K562 (cell line): Measurements from ENCODE around the gene DOCK6. TPM values are rescaled to one million over a fixed set of nuclear protein-coding genes. Genes with fewer than 3 reads are reported as not detected.

Source experiments
- CREM ChIP-seq: IDR thresholded peaks from 2 replicates; pipeline ENCODE4 v1.6.1; 2014; ENCODE audit warnings: antibody characterized with exemption, low read depth
- FIP1L1 ChIP-seq: fragments of 200-400 bp; formaldehyde crosslinking; IDR thresholded peaks from 2 replicates; pipeline ENCODE4 v1.6.1; 2018; ENCODE audit warnings: mild to moderate bottlenecking, low read depth, low read length; ENCODE audit not compliant: poor library complexity, severe bottlenecking
- FOSL1 ChIP-seq: fragments of 200-800 bp; sonication (Bioruptor generic); conservative IDR thresholded peaks from 2 replicates; pipeline ENCODE4 v1.6.1; 2016; ENCODE audit warnings: missing genetic modification characterization, missing compliant biosample characterization
- FOXM1 ChIP-seq, 2 experiments: fragments of 450-650 bp in 1 of 2; sonication (generic) in 1 of 2; formaldehyde crosslinking in 1 of 2; IDR thresholded peaks; 2 replicates each; pipeline versions ENCODE4 v1.6.1 to v1.9.0; 2017 to 2022; ENCODE audit warnings: low read depth in 2 of 2, mild to moderate bottlenecking in 2 of 2, missing genetic modification reagents in 1 of 2, moderate library complexity in 1 of 2
- HNRNPLL ChIP-seq: fragments of 200-400 bp; formaldehyde crosslinking; IDR thresholded peaks from 2 replicates; pipeline ENCODE4 v1.6.1; 2017; ENCODE audit warnings: low read length, low read depth, mild to moderate bottlenecking; ENCODE audit not compliant: poor library complexity, severe bottlenecking
- MEF2A ChIP-seq: IDR thresholded peaks from 2 replicates; pipeline ENCODE4 v1.6.1; 2011; ENCODE audit warnings: low read depth, mild to moderate bottlenecking, low read length, moderate library complexity; ENCODE audit not compliant: control insufficient read depth
- MIER1 ChIP-seq: fragments of 450-650 bp; IDR thresholded peaks from 2 replicates; pipeline ENCODE4 v1.6.1; 2016; ENCODE audit warnings: antibody characterized with exemption, mild to moderate bottlenecking, low read depth
- PHF20 ChIP-seq: fragments of 450-650 bp; IDR thresholded peaks from 2 replicates; pipeline ENCODE4 v1.6.1; 2018; ENCODE audit not compliant: partially characterized antibody
- SMAD3 ChIP-seq: fragments of 450-650 bp; formaldehyde crosslinking; conservative IDR thresholded peaks from 2 replicates; pipeline ENCODE4 v1.4.0; 2020; ENCODE audit warnings: mild to moderate bottlenecking
- SP2 ChIP-seq: IDR thresholded peaks from 2 replicates; pipeline ENCODE4 v1.6.1; 2011; ENCODE audit warnings: mild to moderate bottlenecking, low read depth, low read length, moderate library complexity; ENCODE audit not compliant: poor library complexity, severe bottlenecking; ENCODE audit errors: extremely low read depth
- TAF15 ChIP-seq: fragments of 200-400 bp; formaldehyde crosslinking; IDR thresholded peaks from 2 replicates; pipeline ENCODE4 v1.6.1; 2017; ENCODE audit warnings: mild to moderate bottlenecking, low read depth, low read length, moderate library complexity
- TCFL5 ChIP-seq: fragments of 250-450 bp; sonication (Bioruptor Pico); conservative IDR thresholded peaks from 2 replicates; pipeline ENCODE4 v1.6.1; 2021; ENCODE audit warnings: mild to moderate bottlenecking, moderate library complexity, matching md5 sums
- ZNF197 ChIP-seq: fragments of 200-800 bp; sonication (Bioruptor generic); IDR thresholded peaks from 2 replicates; pipeline ENCODE4 v1.6.1; 2016; ENCODE audit warnings: low read depth, missing genetic modification characterization, missing compliant biosample characterization
- polyA plus RNA-seq, 8 experiments: library from polyadenylated mRNA; depleted of rRNA in 4 of 8; stranded (reverse) in 5 of 8; unstranded in 3 of 8; fragments of >200 nt; fragmentation: Nextera tagmentation in 2 of 8; fragmentation: Illumina TruSeq in 1 of 8; extraction: Ambion mirVana in 2 of 8; extraction: Trizol in 1 of 8; gene quantifications; 2 replicates each; pipeline versions ENCODE4 v1.2.1 to v1.2.3, GENCODE V29; 2011 to 2014; ENCODE audit warnings: inconsistent platforms in 1 of 8, missing spikeins in 1 of 8
- total RNA-seq, 7 experiments: library from RNA; depleted of rRNA in 6 of 7; stranded (reverse); fragments of >200 nt in 6 of 7; fragmentation: Illumina TruSeq in 2 of 7; extraction: Trizol in 2 of 7; gene quantifications; 2 replicates each; pipeline versions ENCODE4 v1.2.1 to v1.2.3, GENCODE V29; 2011 to 2021; ENCODE audit warnings: low replicate concordance in 1 of 7
- TF ChIP-seq, protein P1 (sequence below): IDR thresholded peaks from 3 replicates; pipeline ENCODE4 v1.6.1; 2011; ENCODE audit warnings: borderline replicate concordance, mild to moderate bottlenecking, moderate library complexity; ENCODE audit not compliant: insufficient read length; ENCODE audit errors: extremely low read depth
- TF ChIP-seq, protein P2 (sequence below): fragments of 450-650 bp; IDR thresholded peaks from 2 replicates; pipeline ENCODE4 v1.6.1; 2016; ENCODE audit warnings: mild to moderate bottlenecking
- TF ChIP-seq, protein P3 (sequence below): IDR thresholded peaks from 2 replicates; pipeline ENCODE4 v1.6.1; 2014; ENCODE audit warnings: antibody characterized with exemption

DOCK6 gene
- total and polyA plus RNA-seq, 9 of the 15 experiments (the other 6 are each of a cell fraction or from before 2014, with no cell fraction given) = 0.35 to 19.3 (median 3.8) TPM

DNA sequence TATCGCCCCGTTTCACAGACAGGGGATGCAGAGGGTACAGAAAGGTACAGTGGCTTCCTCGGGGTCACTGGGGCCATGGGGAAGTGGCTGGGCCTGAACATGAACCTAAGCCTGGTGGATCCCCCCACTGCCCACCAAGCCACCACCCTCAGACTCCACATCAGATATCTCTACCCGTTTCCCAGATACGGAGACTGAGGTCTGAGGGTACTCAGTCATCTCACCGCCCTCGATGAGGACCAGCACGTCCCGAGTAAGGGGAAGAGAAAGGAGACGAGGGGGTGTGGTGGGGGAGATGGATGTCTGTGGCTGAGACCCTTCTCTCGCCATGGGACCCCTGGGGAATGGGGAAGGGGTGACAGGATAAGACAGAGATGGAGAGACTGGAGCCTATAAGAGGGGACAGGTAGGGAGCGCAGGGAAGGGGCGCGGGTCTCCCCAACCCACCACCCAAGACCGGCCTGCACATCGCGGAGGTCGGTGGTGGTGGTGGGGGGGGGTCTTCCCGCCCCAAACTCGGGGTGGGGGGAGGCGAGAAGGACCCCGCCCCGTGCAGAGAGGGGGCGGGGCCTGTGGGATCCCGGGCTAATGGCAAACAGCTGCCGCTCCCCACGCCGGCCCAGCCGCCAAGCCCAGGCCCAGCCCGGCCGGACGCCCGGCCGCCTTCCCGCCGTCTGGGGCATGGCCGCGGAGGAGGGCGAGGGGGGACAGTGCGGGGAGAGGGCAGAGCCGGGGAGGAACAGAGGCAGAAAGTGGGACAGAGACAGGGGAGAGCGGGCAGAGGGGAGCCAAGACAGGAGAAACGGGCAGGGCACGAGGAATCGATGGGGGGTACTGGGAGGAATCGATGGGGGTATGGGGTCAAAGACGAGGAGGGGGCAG, 65.7 kb downstream of the DOCK6 start (continued):
- TF ChIP-seq, protein P1, sequence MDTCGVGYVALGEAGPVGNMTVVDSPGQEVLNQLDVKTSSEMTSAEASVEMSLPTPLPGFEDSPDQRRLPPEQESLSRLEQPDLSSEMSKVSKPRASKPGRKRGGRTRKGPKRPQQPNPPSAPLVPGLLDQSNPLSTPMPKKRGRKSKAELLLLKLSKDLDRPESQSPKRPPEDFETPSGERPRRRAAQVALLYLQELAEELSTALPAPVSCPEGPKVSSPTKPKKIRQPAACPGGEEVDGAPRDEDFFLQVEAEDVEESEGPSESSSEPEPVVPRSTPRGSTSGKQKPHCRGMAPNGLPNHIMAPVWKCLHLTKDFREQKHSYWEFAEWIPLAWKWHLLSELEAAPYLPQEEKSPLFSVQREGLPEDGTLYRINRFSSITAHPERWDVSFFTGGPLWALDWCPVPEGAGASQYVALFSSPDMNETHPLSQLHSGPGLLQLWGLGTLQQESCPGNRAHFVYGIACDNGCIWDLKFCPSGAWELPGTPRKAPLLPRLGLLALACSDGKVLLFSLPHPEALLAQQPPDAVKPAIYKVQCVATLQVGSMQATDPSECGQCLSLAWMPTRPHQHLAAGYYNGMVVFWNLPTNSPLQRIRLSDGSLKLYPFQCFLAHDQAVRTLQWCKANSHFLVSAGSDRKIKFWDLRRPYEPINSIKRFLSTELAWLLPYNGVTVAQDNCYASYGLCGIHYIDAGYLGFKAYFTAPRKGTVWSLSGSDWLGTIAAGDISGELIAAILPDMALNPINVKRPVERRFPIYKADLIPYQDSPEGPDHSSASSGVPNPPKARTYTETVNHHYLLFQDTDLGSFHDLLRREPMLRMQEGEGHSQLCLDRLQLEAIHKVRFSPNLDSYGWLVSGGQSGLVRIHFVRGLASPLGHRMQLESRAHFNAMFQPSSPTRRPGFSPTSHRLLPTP = no peak
- TF ChIP-seq CREM (no peak), HNRNPLL (no peak), TCFL5 (CRISPR knock-in tag) (no peak), MEF2A (no peak), PHF20 (no peak), FOXM1 (IDR thresholded peaks at IDR 0.05; ENCODE audit: low read depth) (no peak), FOXM1 (CRISPR knock-in tag; IDR thresholded peaks at IDR 0.05; ENCODE audit: low read depth) (no peak), TAF15 (no peak), FOSL1 (no peak), SMAD3 (CRISPR knock-in tag) (no peak), ZNF197 (no peak), SP2 (no peak), MIER1 (no peak), FIP1L1 (peak; percentile 67)
- TF ChIP-seq, protein P2, sequence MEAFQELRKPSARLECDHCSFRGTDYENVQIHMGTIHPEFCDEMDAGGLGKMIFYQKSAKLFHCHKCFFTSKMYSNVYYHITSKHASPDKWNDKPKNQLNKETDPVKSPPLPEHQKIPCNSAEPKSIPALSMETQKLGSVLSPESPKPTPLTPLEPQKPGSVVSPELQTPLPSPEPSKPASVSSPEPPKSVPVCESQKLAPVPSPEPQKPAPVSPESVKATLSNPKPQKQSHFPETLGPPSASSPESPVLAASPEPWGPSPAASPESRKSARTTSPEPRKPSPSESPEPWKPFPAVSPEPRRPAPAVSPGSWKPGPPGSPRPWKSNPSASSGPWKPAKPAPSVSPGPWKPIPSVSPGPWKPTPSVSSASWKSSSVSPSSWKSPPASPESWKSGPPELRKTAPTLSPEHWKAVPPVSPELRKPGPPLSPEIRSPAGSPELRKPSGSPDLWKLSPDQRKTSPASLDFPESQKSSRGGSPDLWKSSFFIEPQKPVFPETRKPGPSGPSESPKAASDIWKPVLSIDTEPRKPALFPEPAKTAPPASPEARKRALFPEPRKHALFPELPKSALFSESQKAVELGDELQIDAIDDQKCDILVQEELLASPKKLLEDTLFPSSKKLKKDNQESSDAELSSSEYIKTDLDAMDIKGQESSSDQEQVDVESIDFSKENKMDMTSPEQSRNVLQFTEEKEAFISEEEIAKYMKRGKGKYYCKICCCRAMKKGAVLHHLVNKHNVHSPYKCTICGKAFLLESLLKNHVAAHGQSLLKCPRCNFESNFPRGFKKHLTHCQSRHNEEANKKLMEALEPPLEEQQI = no peak
- TF ChIP-seq, protein P3, sequence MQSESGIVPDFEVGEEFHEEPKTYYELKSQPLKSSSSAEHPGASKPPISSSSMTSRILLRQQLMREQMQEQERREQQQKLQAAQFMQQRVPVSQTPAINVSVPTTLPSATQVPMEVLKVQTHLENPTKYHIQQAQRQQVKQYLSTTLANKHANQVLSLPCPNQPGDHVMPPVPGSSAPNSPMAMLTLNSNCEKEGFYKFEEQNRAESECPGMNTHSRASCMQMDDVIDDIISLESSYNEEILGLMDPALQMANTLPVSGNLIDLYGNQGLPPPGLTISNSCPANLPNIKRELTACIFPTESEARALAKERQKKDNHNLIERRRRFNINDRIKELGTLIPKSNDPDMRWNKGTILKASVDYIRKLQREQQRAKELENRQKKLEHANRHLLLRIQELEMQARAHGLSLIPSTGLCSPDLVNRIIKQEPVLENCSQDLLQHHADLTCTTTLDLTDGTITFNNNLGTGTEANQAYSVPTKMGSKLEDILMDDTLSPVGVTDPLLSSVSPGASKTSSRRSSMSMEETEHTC = no peak
